ENCODE measurements around the gene ZDHHC8. TPM values are rescaled to one million over a fixed set of nuclear protein-coding genes. Genes with fewer than 3 reads are reported as not detected.

Gene ZDHHC8
- total RNA-seq, 6 experiments from 2014 or later, result 11.4 to 39.0 (median 28.7) TPM

DNA sequence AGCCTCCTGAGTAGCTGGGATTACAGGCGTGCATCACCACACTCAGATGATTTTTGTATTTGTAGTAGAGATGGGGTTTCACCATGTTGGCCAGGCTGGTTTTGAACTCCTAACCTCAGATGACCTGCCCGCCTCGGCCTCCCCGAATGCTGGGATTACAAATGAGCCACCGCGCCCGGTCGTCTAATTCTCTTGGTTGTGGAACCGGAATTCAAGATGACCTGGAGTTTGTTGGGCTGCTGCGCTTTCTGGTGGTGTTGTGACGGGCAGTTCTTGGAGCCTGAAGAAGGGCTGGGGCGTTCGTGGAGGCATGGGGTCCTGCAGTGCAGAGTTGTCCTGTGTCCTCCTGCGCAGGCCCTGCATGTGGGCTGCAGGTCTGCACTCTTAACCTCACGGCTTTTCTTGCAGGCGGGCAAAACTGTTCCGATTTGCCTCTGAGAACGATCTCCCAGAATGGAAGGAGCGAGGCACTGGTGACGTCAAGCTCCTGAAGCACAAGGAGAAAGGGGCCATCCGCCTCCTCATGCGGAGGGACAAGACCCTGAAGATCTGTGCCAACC, 9.7 kb upstream of the ZDHHC8 start:
- intact Hi-C loops (cut with DNase I), result no loop called here
- Histone ChIP-seq H3K4me1 (peaks cover 3 to 39% (median 18%) of the 10 kb centered on the region in 4 donors), H3K36me3 (peaks cover 0 to 34% (median 9%) of the 10 kb centered on the region in 4 donors), H3K4me3 (no peak overlapping the region), H3K27me3 (no peaks in the 10 kb centered on the region), H3K9me3 (no peaks in the 10 kb centered on the region), H3K27ac (no peak overlapping the region)
- ATAC-seq, result no peak
- DNase-seq, result no peak
- no peak for TF ChIP-seq POLR2A (IDR thresholded peaks at IDR 0.05)
- TF ChIP-seq, protein P1, sequence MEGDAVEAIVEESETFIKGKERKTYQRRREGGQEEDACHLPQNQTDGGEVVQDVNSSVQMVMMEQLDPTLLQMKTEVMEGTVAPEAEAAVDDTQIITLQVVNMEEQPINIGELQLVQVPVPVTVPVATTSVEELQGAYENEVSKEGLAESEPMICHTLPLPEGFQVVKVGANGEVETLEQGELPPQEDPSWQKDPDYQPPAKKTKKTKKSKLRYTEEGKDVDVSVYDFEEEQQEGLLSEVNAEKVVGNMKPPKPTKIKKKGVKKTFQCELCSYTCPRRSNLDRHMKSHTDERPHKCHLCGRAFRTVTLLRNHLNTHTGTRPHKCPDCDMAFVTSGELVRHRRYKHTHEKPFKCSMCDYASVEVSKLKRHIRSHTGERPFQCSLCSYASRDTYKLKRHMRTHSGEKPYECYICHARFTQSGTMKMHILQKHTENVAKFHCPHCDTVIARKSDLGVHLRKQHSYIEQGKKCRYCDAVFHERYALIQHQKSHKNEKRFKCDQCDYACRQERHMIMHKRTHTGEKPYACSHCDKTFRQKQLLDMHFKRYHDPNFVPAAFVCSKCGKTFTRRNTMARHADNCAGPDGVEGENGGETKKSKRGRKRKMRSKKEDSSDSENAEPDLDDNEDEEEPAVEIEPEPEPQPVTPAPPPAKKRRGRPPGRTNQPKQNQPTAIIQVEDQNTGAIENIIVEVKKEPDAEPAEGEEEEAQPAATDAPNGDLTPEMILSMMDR (IDR thresholded peaks at IDR 0.05), result no peak
- WGBS (ENCODE audit: insufficient coverage, low coverage, low lambda C conversion rate, missing lambda C conversion rate), result 92% methylated on average over 19 of the region's 22 CpGs

DNA sequence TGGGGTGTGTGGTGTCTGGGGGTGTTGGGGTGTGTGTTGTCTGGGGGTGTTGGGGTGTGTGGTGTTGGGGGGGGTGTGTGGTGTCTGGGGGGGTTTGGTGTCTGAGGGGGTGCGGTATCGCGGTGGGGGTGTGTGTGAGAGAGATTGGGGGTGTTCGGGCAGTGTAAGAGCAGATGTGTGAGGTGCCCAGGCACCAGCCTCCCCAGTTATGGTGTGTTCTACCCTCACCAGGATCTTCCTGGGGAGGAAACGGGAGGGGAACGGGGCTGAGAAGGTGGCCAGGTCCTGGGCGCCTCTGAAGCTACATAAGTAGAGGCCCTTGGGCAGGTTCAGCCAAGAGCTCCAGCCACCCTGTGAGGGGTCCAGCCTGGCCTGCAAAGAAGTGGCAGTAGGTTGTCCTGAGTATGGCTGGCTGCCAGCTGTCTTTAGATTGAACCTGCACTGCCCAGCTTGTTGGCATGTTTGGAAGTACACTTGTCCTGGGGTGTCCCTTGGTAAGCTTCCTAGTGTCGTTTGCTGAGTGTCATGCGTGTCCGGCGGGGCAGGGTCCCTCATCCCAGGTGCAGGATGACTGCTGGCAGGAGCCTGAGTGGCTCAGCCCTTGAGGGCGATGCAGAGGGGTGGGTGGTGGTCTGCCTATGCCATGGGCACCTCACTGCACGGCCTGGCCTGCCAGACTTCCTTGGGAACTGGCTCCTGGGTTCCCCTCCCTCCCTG, 8.1 kb upstream of the ZDHHC8 start:
- H3K4me1 ChIP-seq, result peaks cover 1 to 35% (median 18%) of the 10 kb centered on the region in 4 donors
- peaks cover 0 to 34% (median 9%) of the 10 kb centered on the region in 4 donors for H3K36me3 ChIP-seq
- 97% methylated on average over 6 of the region's 13 CpGs for WGBS (ENCODE audit: insufficient coverage, low coverage, low lambda C conversion rate, missing lambda C conversion rate)
- no peak for ATAC-seq
- no peaks in the 10 kb centered on the region for H3K27me3 ChIP-seq
- H3K9me3 ChIP-seq, result no peaks in the 10 kb centered on the region
- no peak for DNase-seq
- H3K27ac ChIP-seq, result no peak overlapping the region
- intact Hi-C loops (cut with DNase I), result no loop called here
- no peak overlapping the region for H3K4me3 ChIP-seq
- TF ChIP-seq POLR2A (IDR thresholded peaks at IDR 0.05), result no peak
- TF ChIP-seq, protein P1 (IDR thresholded peaks at IDR 0.05), result no peak

DNA sequence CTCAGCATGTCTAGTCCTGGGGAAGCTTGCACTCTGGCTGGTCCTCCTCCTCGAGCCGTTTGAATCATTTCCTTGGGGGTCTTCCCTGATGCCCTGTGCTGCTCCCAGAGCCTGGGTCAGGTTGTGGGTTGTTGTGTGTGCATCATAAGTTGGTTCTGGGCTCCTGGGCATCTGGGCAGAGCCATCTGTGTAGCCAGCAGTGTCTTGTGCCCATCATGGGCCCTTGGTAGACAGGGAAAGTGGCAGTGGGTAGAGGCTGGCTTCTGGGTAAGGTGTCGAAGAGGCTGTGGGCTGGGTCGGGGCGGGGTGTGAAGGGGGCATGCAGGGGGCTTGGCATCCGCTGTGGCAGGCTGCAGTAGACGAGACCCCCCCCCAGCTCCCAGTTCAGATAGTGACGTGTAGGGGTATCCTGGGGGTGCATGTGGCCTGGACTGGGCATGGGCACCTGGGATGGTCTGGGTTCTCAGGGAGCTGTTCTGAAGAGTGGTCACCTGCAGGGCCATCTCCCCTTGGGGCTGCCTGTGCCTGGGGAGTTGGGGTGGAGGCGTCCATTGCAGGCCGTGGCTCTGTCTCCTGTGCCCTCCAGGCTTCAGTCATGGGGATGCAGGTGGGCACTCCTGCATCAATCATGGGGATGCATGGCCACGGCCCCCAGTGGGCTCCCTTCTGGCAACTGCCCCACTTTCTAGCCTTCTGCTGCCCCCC, 7.4 kb upstream of the ZDHHC8 start:
- H3K27me3 ChIP-seq, result no peaks in the 10 kb centered on the region
- ATAC-seq, result no peak
- DNase-seq, result no peak
- peak overlapping the region in 1 of 3 donors; percentile 86 for H3K27ac ChIP-seq
- intact Hi-C loops (cut with DNase I), result no loop called here
- no peaks in the 10 kb centered on the region for H3K9me3 ChIP-seq
- peaks cover 0 to 31% (median 8%) of the 10 kb centered on the region in 4 donors for H3K36me3 ChIP-seq
- no peak overlapping the region for H3K4me3 ChIP-seq
- H3K4me1 ChIP-seq, result peaks cover 0 to 36% (median 19%) of the 10 kb centered on the region in 4 donors
- TF ChIP-seq POLR2A (IDR thresholded peaks at IDR 0.05), result no peak
- TF ChIP-seq, protein P1 (IDR thresholded peaks at IDR 0.05), result no peak
- no CpG with 5 or more reads among the region's 11 CpGs for WGBS (ENCODE audit: insufficient coverage, low coverage, low lambda C conversion rate, missing lambda C conversion rate)

DNA sequence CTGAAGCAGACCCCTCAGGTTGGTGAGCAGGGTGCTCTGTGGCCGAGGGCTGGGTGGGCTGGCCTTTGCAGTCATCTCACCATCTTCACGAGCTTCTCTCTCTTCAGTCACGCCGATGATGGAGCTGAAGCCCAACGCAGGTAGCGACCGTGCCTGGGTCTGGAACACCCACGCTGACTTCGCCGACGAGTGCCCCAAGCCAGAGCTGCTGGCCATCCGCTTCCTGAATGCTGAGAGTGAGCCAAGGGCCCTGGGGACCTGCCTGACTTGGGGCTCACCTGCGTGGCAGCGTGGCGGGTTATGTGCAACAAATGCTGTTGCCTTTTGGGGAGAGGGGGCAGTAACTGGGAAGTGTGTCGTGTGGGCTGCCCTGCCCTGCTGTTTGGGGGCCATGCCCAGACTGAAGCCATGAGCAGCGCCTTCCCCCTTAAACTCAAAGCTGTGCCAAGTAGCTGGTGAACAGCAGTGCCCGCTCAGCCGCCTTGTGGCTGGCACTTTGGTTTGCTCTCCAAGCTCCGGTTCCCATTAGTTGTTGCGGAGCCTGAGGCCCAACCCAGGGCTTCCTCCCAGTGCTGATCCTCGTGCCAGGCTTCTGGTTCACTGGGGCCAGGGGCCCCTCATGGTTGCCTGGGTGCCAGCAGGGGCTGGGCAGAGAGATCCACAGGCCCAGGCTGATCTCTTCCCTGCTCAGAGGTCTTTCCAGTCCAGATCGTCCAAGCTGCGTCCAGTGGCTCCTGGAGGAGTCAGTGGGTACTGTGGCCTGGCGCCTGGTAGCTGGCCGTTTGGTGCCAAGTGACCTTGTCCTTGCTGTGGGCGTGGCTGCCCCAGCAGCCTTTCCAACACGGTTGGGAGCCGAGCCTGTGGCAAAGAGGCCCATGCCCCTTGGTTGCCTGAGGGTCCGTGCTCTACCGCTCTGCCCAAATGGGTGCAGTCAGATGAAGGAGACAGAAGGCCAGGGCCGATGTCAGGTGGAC, 6.1 kb upstream of the ZDHHC8 start:
- ATAC-seq, result peak; percentile 75 to 83 (median 78)
- no peak for TF ChIP-seq POLR2A (IDR thresholded peaks at IDR 0.05)
- TF ChIP-seq, protein P1 (IDR thresholded peaks at IDR 0.05), result peak in 3 of 4 donors; percentile 14 to 32 (median 25)
- DNase-seq, result peak; percentile 74 to 91 (median 88)
- intact Hi-C loops (cut with DNase I), result no loop called here
- H3K4me3 ChIP-seq, result no peak overlapping the region
- WGBS (ENCODE audit: insufficient coverage, low coverage, low lambda C conversion rate, missing lambda C conversion rate), result 74% methylated on average over 10 of the region's 32 CpGs
- H3K9me3 ChIP-seq, result no peaks in the 10 kb centered on the region
- peak overlapping the region in 2 of 3 donors; percentile 66 to 86 for H3K27ac ChIP-seq
- no peaks in the 10 kb centered on the region for H3K27me3 ChIP-seq
- peaks cover 0 to 44% (median 23%) of the 10 kb centered on the region in 4 donors for H3K4me1 ChIP-seq
- peaks cover 0 to 19% (median 2%) of the 10 kb centered on the region in 4 donors for H3K36me3 ChIP-seq

Data from right lobe of liver (tissue), 6 donors.